Endothelial cell of umbilical vein (primary cell): ENCODE measurements around the gene PLEKHA7. TPM values are rescaled to one million over a fixed set of nuclear protein-coding genes. Genes with fewer than 3 reads are reported as not detected.

Experiments used
- BruUV-seq: library from RNA; stranded (reverse); fragments of 400-500 nt; replicated peaks from 2 replicates; lab custom pipeline; 2021; lab: Mats Ljungman, UMichigan
- CTCF ChIA-PET: fragments of 300-600, 350-600 bp; sonication (Branson Sonifier 250); formaldehyde crosslinking; loops from one replicate; lab custom pipeline; 2021; ENCODE audit warnings: antibody characterized with exemption, inconsistent platforms; lab: Charles Lee
- POLR2A ChIA-PET: fragments of 300-600, 350-600 bp; sonication (Branson Sonifier 250); formaldehyde crosslinking; loops from one replicate; lab custom pipeline; 2021; ENCODE audit warnings: antibody characterized with exemption, inconsistent platforms; lab: Charles Lee
- DNase-seq: peaks from one replicate; pipeline ENCODE4 v3.0.0-alpha.2; 2011; ENCODE audit warnings: low read depth, low spot score
- FAIRE-seq: peaks from 2 replicates; lab custom pipeline; 2011; peaks lifted over from hg19 to GRCh38; lab: Jason Lieb, UNC
- H2AFZ ChIP-seq: 2 replicates; pipeline ENCODE4 v1.6.0; 2012; ENCODE audit warnings: low read depth, low read length, control low read depth, inconsistent platforms
- H3K27ac ChIP-seq: 2 replicates; pipeline ENCODE4 v1.5.1; 2011; ENCODE audit warnings: low read depth, mild to moderate bottlenecking, control low read depth, low read length, moderate library complexity; ENCODE audit not compliant: insufficient read depth
- H3K27me3 ChIP-seq, 2 experiments: 2 replicates each; pipeline versions ENCODE4 v1.6.0 to v1.6.1; 2011; ENCODE audit warnings: low read length in 2 of 2, mixed read lengths in 1 of 2; ENCODE audit not compliant: control insufficient read depth in 2 of 2, insufficient read depth in 2 of 2
- H3K36me3 ChIP-seq, 2 experiments: 2 replicates in 1 of 2; 3 replicates in 1 of 2; pipeline ENCODE4 v1.5.1; 2011; ENCODE audit warnings: low read length in 2 of 2, mild to moderate bottlenecking in 1 of 2, moderate library complexity in 1 of 2; ENCODE audit not compliant: control insufficient read depth in 2 of 2, insufficient read depth in 2 of 2; ENCODE audit errors: extremely low read depth in 1 of 2
- H3K4me1 ChIP-seq: 3 replicates; pipeline ENCODE4 v1.5.1; 2011; ENCODE audit warnings: mild to moderate bottlenecking, low read length; ENCODE audit not compliant: control insufficient read depth, insufficient read depth; ENCODE audit errors: extremely low read depth
- H3K4me2 ChIP-seq: 2 replicates; pipeline ENCODE4 v1.6.1; 2011; ENCODE audit warnings: low read length, control low read depth, mixed read lengths; ENCODE audit not compliant: insufficient read depth
- H3K4me3 ChIP-seq, 3 experiments: fragments of 200-600 bp in 1 of 3; sonication (generic), shearing (Covaris generic) in 1 of 3; replicated peaks in 1 of 3; 2 replicates each; pipeline ENCODE4 v1.5.1; 2011 to 2016; ENCODE audit warnings: control low read depth in 3 of 3, low read length in 3 of 3, mild to moderate bottlenecking in 2 of 3, inconsistent platforms in 1 of 3, low read depth in 1 of 3, moderate library complexity in 1 of 3; ENCODE audit not compliant: insufficient read depth in 1 of 3
- H3K79me2 ChIP-seq: 2 replicates; pipeline ENCODE4 v1.6.0; 2012; ENCODE audit warnings: low read length, inconsistent platforms; ENCODE audit not compliant: control insufficient read depth, insufficient read depth
- H3K9ac ChIP-seq: replicated peaks from 2 replicates; pipeline ENCODE3; 2011; ENCODE audit warnings: low read length, control low read depth; ENCODE audit not compliant: insufficient read depth; ENCODE audit errors: extremely low read depth
- H3K9me1 ChIP-seq: replicated peaks from 3 replicates; pipeline ENCODE4 v1.6.0; 2011; ENCODE audit warnings: mild to moderate bottlenecking, low read length; ENCODE audit not compliant: control insufficient read depth, insufficient read depth; ENCODE audit errors: extremely low read depth
- H3K9me3 ChIP-seq: replicated peaks from 2 replicates; pipeline ENCODE4 v1.5.1; 2012; ENCODE audit warnings: low read length, inconsistent platforms; ENCODE audit not compliant: control insufficient read depth, insufficient read depth
- H4K20me1 ChIP-seq: replicated peaks from 2 replicates; pipeline ENCODE3; 2011; ENCODE audit warnings: mild to moderate bottlenecking, low read length; ENCODE audit not compliant: control insufficient read depth, insufficient read depth; ENCODE audit errors: extremely low read depth
- EZH2 ChIP-seq: IDR thresholded peaks from 2 replicates; pipeline ENCODE4 v1.6.1; 2012; ENCODE audit warnings: borderline replicate concordance, low read depth, mild to moderate bottlenecking, moderate library complexity, low read length, inconsistent platforms; ENCODE audit not compliant: severe bottlenecking
- FOS ChIP-seq: IDR thresholded peaks from 2 replicates; pipeline ENCODE4 v1.6.1; 2011; ENCODE audit warnings: mild to moderate bottlenecking, low read length, moderate library complexity, borderline replicate concordance; ENCODE audit not compliant: insufficient read depth
- GATA2 ChIP-seq: IDR thresholded peaks from 2 replicates; pipeline ENCODE4 v1.7.0; 2011; ENCODE audit warnings: low read depth, mild to moderate bottlenecking, moderate library complexity, mixed read lengths, low read length; ENCODE audit not compliant: insufficient read length, insufficient read depth
- JUN ChIP-seq: IDR thresholded peaks from 2 replicates; pipeline ENCODE4 v1.6.1; 2011; ENCODE audit warnings: borderline replicate concordance, low read depth; ENCODE audit not compliant: insufficient read length, insufficient read depth
- MYC ChIP-seq: IDR thresholded peaks from one replicate; pipeline ENCODE4 v1.6.1; 2011; ENCODE audit warnings: mild to moderate bottlenecking, low read depth, low read length
- POLR2A ChIP-seq: IDR thresholded peaks from 2 replicates; pipeline ENCODE4 v1.6.1; 2012; ENCODE audit warnings: low read depth, mild to moderate bottlenecking, control low read depth, low read length
- POLR2AphosphoS5 ChIP-seq: IDR thresholded peaks from 2 replicates; pipeline ENCODE4 v1.6.1; 2012; ENCODE audit warnings: low read depth, mild to moderate bottlenecking, control low read depth, low read length, moderate library complexity; ENCODE audit not compliant: insufficient read depth
- dilution Hi-C: fragments of 300-500 bp; cut with MboI; formaldehyde crosslinking; loops from one replicate; pipeline ENCODE4 v1.15.0; 2019; ENCODE audit warnings: low sequenced_read_pairs; ENCODE audit not compliant: extremely low pct_ligation_motif_present
- intact Hi-C: fragments of 100-400 bp; cut with micrococcal nuclease; formaldehyde crosslinking; loops from one replicate; pipeline ENCODE4 v1.10.0; 2022
- polyA plus RNA-seq, 4 experiments: library from polyadenylated mRNA; depleted of rRNA in 3 of 4; stranded (reverse) in 3 of 4; unstranded in 1 of 4; fragments of >200 nt; gene quantifications; 2 replicates each; pipeline versions ENCODE4 v1.2.1 to v1.2.3, GENCODE V29; 2011 to 2012; ENCODE audit warnings: missing spikeins in 1 of 4
- total RNA-seq: library from RNA; stranded (reverse); gene quantifications from 2 replicates; pipeline ENCODE4 v1.2.3, GENCODE V29; 2021
- TF ChIP-seq, protein P1 (sequence below), 2 donors: IDR thresholded peaks; 1 replicate in 1 of 2; 2 replicates in 1 of 2; pipeline ENCODE4 v1.5.1; 2011; ENCODE audit warnings: low read length in 2 of 2, mild to moderate bottlenecking in 2 of 2, moderate library complexity in 2 of 2, control low read depth in 1 of 2, inconsistent platforms in 1 of 2, low read depth in 1 of 2; ENCODE audit not compliant: insufficient read depth in 1 of 2; ENCODE audit errors: extremely low read depth in 1 of 2
- TF ChIP-seq, protein P2 (sequence below): IDR thresholded peaks from 2 replicates; pipeline ENCODE4 v1.6.1; 2011; ENCODE audit not compliant: insufficient read depth, insufficient read length

Gene PLEKHA7
- total and polyA plus RNA-seq, 2 donors (not counting 3 experiments of a cell fraction or from before 2014, with no cell fraction given), result 1.7 to 3.8 TPM

DNA sequence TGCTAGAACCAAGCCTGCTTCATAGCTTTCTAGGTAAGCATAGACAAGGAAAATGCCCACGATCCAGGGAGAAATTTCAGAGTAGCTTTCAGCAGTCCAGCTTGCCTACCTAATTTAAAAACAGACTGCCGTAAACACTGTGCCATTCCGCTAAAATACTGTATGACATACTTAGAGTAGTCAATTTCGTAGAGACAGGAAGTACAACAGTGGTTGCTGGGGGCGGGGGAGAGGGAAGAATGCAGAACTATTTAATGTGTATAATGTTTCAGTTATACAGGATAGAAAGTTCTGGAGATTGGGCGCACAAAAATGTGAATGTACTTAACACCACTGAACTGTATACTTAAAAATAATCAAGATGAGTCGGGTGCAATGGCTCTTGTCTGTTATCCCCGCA is 219.1 kb downstream of the PLEKHA7 start:
- Histone ChIP-seq H3K36me3 (no peaks in the 10 kb centered on the region), H3K9me3 (no peaks in the 10 kb centered on the region), H2AFZ (no peak overlapping the region), H3K4me2 (no peak overlapping the region), H3K79me2 (no peaks in the 10 kb centered on the region), H3K9ac (no peak overlapping the region), H3K9me1 (no peaks in the 10 kb centered on the region), H4K20me1 (no peaks in the 10 kb centered on the region), H3K4me3 (no peak overlapping the region), H3K4me1 (peaks cover 25% of the 10 kb centered on the region), H3K27ac (no peak overlapping the region), H3K27me3 (no peaks in the 10 kb centered on the region)
- intact Hi-C loops, result no loop called here
- BruUV-seq, result no TSS peak
- dilution Hi-C loops, result no loop called here
- TF ChIP-seq FOS, result no peak
- TF ChIP-seq GATA2, result no peak
- TF ChIP-seq POLR2AphosphoS5, result no peak
- TF ChIP-seq, protein P1, sequence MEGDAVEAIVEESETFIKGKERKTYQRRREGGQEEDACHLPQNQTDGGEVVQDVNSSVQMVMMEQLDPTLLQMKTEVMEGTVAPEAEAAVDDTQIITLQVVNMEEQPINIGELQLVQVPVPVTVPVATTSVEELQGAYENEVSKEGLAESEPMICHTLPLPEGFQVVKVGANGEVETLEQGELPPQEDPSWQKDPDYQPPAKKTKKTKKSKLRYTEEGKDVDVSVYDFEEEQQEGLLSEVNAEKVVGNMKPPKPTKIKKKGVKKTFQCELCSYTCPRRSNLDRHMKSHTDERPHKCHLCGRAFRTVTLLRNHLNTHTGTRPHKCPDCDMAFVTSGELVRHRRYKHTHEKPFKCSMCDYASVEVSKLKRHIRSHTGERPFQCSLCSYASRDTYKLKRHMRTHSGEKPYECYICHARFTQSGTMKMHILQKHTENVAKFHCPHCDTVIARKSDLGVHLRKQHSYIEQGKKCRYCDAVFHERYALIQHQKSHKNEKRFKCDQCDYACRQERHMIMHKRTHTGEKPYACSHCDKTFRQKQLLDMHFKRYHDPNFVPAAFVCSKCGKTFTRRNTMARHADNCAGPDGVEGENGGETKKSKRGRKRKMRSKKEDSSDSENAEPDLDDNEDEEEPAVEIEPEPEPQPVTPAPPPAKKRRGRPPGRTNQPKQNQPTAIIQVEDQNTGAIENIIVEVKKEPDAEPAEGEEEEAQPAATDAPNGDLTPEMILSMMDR (IDR thresholded peaks at IDR 0.05; ENCODE audit: extremely low read depth in 1 of 2, insufficient read depth in 1 of 2, low read depth in 1 of 2, low read length in 2 of 2), result no peak
- TF ChIP-seq, protein P2, sequence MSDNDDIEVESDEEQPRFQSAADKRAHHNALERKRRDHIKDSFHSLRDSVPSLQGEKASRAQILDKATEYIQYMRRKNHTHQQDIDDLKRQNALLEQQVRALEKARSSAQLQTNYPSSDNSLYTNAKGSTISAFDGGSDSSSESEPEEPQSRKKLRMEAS, result no peak
- no peak for TF ChIP-seq MYC
- TF ChIP-seq JUN, result no peak
- no peak for TF ChIP-seq EZH2
- no peak for TF ChIP-seq POLR2A
- POLR2A ChIA-PET, result no interaction called here
- CTCF ChIA-PET, result interaction anchor here (0.9 kb wide), 1 partner anchor 16 kb away, joined by 5 read pairs; no protein-coding TSS in a partner anchor
- no peak for FAIRE-seq
- no peak for DNase-seq
